DOHH2 (cell line): ENCODE results near the gene CTDSPL.

Experiments used
- EZH2phosphoT487 ChIP-seq: fragments of 200-600 bp; sonication (generic); IDR thresholded peaks from 2 replicates; pipeline ENCODE4 v1.6.1; 2017; ENCODE audit warnings: borderline replicate concordance, mild to moderate bottlenecking, antibody characterized with exemption, low read length, moderate library complexity, mixed read lengths
- TF ChIP-seq, protein P1 (sequence below): fragments of 200-600 bp; sonication (generic); IDR thresholded peaks from one replicate; pipeline ENCODE4 v1.5.1; 2014; ENCODE audit warnings: antibody characterized with exemption, mild to moderate bottlenecking, low read depth, low read length; ENCODE audit not compliant: poor library complexity, severe bottlenecking

- TF ChIP-seq, protein P1, sequence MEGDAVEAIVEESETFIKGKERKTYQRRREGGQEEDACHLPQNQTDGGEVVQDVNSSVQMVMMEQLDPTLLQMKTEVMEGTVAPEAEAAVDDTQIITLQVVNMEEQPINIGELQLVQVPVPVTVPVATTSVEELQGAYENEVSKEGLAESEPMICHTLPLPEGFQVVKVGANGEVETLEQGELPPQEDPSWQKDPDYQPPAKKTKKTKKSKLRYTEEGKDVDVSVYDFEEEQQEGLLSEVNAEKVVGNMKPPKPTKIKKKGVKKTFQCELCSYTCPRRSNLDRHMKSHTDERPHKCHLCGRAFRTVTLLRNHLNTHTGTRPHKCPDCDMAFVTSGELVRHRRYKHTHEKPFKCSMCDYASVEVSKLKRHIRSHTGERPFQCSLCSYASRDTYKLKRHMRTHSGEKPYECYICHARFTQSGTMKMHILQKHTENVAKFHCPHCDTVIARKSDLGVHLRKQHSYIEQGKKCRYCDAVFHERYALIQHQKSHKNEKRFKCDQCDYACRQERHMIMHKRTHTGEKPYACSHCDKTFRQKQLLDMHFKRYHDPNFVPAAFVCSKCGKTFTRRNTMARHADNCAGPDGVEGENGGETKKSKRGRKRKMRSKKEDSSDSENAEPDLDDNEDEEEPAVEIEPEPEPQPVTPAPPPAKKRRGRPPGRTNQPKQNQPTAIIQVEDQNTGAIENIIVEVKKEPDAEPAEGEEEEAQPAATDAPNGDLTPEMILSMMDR, result no peak
- TF ChIP-seq EZH2phosphoT487, result no peak
These were observed 63.5 kb downstream of the CTDSPL start for GRCh38 chr3:37925157-37925556.
